Activated T-helper 9 cell treated with anti-CD3 and anti-CD28 coated beads, Interleukin-2, amount 50 U/mL, for 16 hours (primary cell): ENCODE data around the gene BUD23.
"Not testable (repeated sequence)": the region's sequence is repeated elsewhere in the genome, so short reads cannot be mapped to it uniquely, and the experiment has no call there.

Experiments used
- DNase-seq: peaks from one replicate; pipeline ENCODE4 v3.0.0-alpha.2; 2020; ENCODE audit warnings: low read depth

The BUD23 gene

GRCh38 chr7:73668103-73668885, 15.1 kb upstream of the BUD23 start:
- no peak for DNase-seq

- DNase-seq = no peak
Measured at GRCh38 chr7:73668886-73669230, 14.5 kb upstream of the BUD23 start.

GRCh38 chr7:73669288-73669701, 14.1 kb upstream of the BUD23 start:
- no peak for DNase-seq

GRCh38 chr7:73669858-73670385, 13.5 kb upstream of the BUD23 start:
- DNase-seq = no peak

- no peak for DNase-seq
Measured at GRCh38 chr7:73671322-73671661, 12.1 kb upstream of the BUD23 start.

- no peak for DNase-seq
Measured at GRCh38 chr7:73671857-73672445, 11.4 kb upstream of the BUD23 start.

- DNase-seq = no peak
Measured at GRCh38 chr7:73674468-73675124, 8.8 kb upstream of the BUD23 start.

GRCh38 chr7:73676062-73676461, 7.3 kb upstream of the BUD23 start:
- DNase-seq = not testable (repeated sequence)

GRCh38 chr7:73678862-73679261, 4.5 kb upstream of the BUD23 start:
- DNase-seq = no peak

GRCh38 chr7:73679709-73680108, 3.7 kb upstream of the BUD23 start:
- DNase-seq = no peak

GRCh38 chr7:73680501-73680900, 2.9 kb upstream of the BUD23 start:
- no peak for DNase-seq

GRCh38 chr7:73681031-73681430, 2.4 kb upstream of the BUD23 start:
- no peak for DNase-seq

GRCh38 chr7:73682745-73683055, 697 bp upstream of the BUD23 start:
- DNase-seq = no peak

GRCh38 chr7:73683788-73684693, 644 bp downstream of the BUD23 start:
- DNase-seq = no peak

GRCh38 chr7:73685311-73685710, 1.9 kb downstream of the BUD23 start:
- no peak for DNase-seq

- DNase-seq = no peak
Measured at GRCh38 chr7:73688288-73688687, 4.9 kb downstream of the BUD23 start.

GRCh38 chr7:73690646-73691045, 7.2 kb downstream of the BUD23 start:
- no peak for DNase-seq

GRCh38 chr7:73696372-73696771, 13.0 kb downstream of the BUD23 start:
- DNase-seq = no peak

GRCh38 chr7:73698410-73698809, 15.0 kb downstream of the BUD23 start:
- DNase-seq = no peak

GRCh38 chr7:73699370-73700068, 16.1 kb downstream of the BUD23 start:
- no peak for DNase-seq

- no peak for DNase-seq
Measured at GRCh38 chr7:73700069-73700423, 16.6 kb downstream of the BUD23 start.

- no peak for DNase-seq
Measured at GRCh38 chr7:73700581-73701134, 17.3 kb downstream of the BUD23 start.
